Kidney (tissue), 14 donors: ENCODE results near the gene ASB2. TPM values are rescaled to one million over a fixed set of nuclear protein-coding genes. Genes with fewer than 3 reads are reported as not detected.

Source experiments
- DNase-seq, 5 donors: peaks; one replicate each; pipeline ENCODE4 v3.0.0-alpha.2; 2013 to 2020
- FAIRE-seq: peaks from 2 replicates; lab custom pipeline; 2012; peaks lifted over from hg19 to GRCh38; lab: Jason Lieb, UNC
- H3K27ac ChIP-seq, 2 donors: one replicate each; pipeline ENCODE4 v1.7.0; 2013; ENCODE audit warnings: low read depth in 2 of 2, low read length in 2 of 2, inconsistent platforms in 1 of 2
- H3K27me3 ChIP-seq: one replicate; pipeline ENCODE4 v1.7.1; 2013; ENCODE audit warnings: low read length, inconsistent platforms; ENCODE audit not compliant: control insufficient read depth, insufficient read depth
- H3K36me3 ChIP-seq, 3 donors: one replicate each; pipeline versions ENCODE4 v1.7.0 to v1.7.1; 2013; ENCODE audit warnings: low read length in 3 of 3, control low read depth in 1 of 3, inconsistent platforms in 1 of 3; ENCODE audit not compliant: insufficient read depth in 3 of 3, control insufficient read depth in 2 of 3
- H3K4me1 ChIP-seq, 3 donors: one replicate each; pipeline versions ENCODE4 v1.7.0 to v1.7.1; 2013; ENCODE audit warnings: low read length in 3 of 3, inconsistent platforms in 1 of 3, low read depth in 1 of 3; ENCODE audit not compliant: control insufficient read depth in 2 of 3, insufficient read depth in 2 of 3
- H3K4me3 ChIP-seq, 3 donors: one replicate each; pipeline versions ENCODE4 v1.7.0 to v1.8.1; 2013; ENCODE audit warnings: low read length in 3 of 3, control low read depth in 1 of 3, inconsistent platforms in 1 of 3
- H3K9ac ChIP-seq, 3 donors: one replicate each; pipeline versions ENCODE4 v1.7.0 to v1.7.1; 2013; ENCODE audit warnings: low read length in 3 of 3, control low read depth in 1 of 3, inconsistent platforms in 1 of 3
- H3K9me3 ChIP-seq, 3 donors: one replicate each; pipeline versions ENCODE4 v1.7.0 to v1.7.1; 2013; ENCODE audit warnings: low read length in 3 of 3, control low read depth in 1 of 3, inconsistent platforms in 1 of 3; ENCODE audit not compliant: control insufficient read depth in 2 of 3, insufficient read depth in 1 of 3
- intact Hi-C: fragments of 100-400 bp; cut with DNase I; formaldehyde crosslinking; loops from one replicate; pipeline ENCODE4 v1.11.1; 2022
- polyA plus RNA-seq: library from polyadenylated mRNA; stranded (reverse); fragments of 350-450 nt; fragmentation: Illumina TruSeq; extraction: RNeasy Lipid Tissue Mini Kit (QIAGEN cat#74804); gene quantifications from one replicate; pipeline ENCODE4 v1.2.3, GENCODE V29; 2014; ENCODE audit warnings: low read depth, low replicate concordance; ENCODE audit not compliant: insufficient read depth
- total RNA-seq: library from RNA; stranded (reverse); fragmentation: NEBNext Ultra II Directional; extraction: Animal tissue kit (Norgen Biotek cat#: 25700); gene quantifications from one replicate; pipeline ENCODE4 v1.2.1, GENCODE V29; 2021
- TF ChIP-seq, protein P1 (sequence below): IDR thresholded peaks from 3 replicates; pipeline ENCODE4 v1.5.1; 2012; ENCODE audit warnings: mild to moderate bottlenecking, moderate library complexity, borderline replicate concordance; ENCODE audit not compliant: insufficient read depth; ENCODE audit errors: extremely low read depth
- donor health status: control.
- donor health status: control.
- donor health status: control.
- donor health status: control.
- donor health status: control.
- donor health status: DM: yes; HTN: yes; CAD: no.
- donor health status: Normal renal cell carcinoma (clear cell type).

Gene ASB2
- total and polyA plus RNA-seq, 2 donors from 2014 or later = 0.97 to 3.7 TPM

DNA sequence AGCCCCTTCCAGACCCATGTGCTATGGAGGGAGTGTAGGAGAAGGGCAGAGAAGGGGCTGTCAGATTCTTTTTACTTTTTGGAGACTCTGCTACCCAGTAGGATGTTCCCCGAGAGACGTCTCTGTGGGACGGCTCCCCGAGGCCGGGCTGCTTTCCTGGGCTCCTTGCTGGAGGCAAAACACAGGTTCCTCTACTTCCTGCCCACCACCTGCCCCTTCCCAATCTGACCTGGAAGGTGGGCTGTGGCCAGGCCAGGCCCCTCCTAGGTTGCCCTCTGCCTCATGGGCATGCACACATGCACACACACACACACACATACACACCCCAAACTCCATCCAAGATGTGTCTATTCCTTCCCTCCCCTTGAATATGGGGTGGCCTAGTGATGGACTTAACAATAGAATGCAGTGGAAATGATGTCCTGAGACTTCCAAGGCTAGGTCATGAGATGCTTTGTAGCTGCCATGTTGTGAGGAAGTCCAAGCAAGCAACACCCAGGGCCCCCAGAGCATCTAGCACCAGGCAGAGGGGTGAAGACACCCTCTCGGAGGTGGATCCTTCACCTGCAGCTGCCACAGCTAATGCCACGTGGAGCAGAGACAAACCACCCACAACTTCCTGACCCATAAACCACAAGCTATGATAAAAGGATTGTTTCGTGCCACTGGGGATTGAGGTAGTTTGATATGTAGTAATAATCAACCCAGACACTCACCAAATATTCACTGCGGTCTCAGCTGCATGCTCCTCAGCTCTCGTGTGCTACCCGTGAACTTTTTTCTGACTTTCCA, 1.6 kb upstream of the ASB2 start:
- Histone ChIP-seq H3K27ac (no peak overlapping the region), H3K4me3 (no peak overlapping the region), H3K9me3 (no peaks in the 10 kb centered on the region), H3K36me3 (no peaks in the 10 kb centered on the region), H3K27me3 (no peaks in the 10 kb centered on the region), H3K4me1 (no peaks in the 10 kb centered on the region), H3K9ac (no peak overlapping the region)
- intact Hi-C loops = no loop called here
- peak in 1 of 5 donors; percentile 47 for DNase-seq
- TF ChIP-seq, protein P1, sequence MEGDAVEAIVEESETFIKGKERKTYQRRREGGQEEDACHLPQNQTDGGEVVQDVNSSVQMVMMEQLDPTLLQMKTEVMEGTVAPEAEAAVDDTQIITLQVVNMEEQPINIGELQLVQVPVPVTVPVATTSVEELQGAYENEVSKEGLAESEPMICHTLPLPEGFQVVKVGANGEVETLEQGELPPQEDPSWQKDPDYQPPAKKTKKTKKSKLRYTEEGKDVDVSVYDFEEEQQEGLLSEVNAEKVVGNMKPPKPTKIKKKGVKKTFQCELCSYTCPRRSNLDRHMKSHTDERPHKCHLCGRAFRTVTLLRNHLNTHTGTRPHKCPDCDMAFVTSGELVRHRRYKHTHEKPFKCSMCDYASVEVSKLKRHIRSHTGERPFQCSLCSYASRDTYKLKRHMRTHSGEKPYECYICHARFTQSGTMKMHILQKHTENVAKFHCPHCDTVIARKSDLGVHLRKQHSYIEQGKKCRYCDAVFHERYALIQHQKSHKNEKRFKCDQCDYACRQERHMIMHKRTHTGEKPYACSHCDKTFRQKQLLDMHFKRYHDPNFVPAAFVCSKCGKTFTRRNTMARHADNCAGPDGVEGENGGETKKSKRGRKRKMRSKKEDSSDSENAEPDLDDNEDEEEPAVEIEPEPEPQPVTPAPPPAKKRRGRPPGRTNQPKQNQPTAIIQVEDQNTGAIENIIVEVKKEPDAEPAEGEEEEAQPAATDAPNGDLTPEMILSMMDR = no peak
- no peak for FAIRE-seq

DNA sequence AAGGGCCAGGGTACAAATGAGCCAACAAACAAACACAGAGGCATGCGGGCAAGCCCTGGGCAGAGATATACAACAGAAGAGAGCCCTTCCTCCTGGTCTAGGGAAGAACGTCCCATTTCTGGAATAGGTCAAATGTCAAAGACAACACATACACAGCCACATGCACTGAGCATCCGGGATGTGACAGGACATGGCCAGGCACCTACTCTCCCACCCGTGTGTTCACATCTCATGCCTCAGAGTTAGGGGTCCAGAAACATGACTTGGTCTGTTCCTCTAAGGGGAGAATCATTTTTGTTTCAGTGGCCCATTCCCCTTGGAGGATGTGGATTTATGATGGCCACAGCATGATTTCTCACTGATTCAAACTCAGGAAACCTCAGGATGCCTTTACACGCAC, 801 bp upstream of the ASB2 start:
- FAIRE-seq (no peak), DNase-seq (no peak)
- TF ChIP-seq, protein P1 = no peak
- no peak overlapping the region for H3K4me3 ChIP-seq
- H3K9ac ChIP-seq = no peak overlapping the region
- no peaks in the 10 kb centered on the region for H3K36me3 ChIP-seq
- no peaks in the 10 kb centered on the region for H3K27me3 ChIP-seq
- H3K9me3 ChIP-seq = no peaks in the 10 kb centered on the region
- H3K4me1 ChIP-seq = no peaks in the 10 kb centered on the region
- no peak overlapping the region for H3K27ac ChIP-seq
- intact Hi-C loops = no loop called here

DNA sequence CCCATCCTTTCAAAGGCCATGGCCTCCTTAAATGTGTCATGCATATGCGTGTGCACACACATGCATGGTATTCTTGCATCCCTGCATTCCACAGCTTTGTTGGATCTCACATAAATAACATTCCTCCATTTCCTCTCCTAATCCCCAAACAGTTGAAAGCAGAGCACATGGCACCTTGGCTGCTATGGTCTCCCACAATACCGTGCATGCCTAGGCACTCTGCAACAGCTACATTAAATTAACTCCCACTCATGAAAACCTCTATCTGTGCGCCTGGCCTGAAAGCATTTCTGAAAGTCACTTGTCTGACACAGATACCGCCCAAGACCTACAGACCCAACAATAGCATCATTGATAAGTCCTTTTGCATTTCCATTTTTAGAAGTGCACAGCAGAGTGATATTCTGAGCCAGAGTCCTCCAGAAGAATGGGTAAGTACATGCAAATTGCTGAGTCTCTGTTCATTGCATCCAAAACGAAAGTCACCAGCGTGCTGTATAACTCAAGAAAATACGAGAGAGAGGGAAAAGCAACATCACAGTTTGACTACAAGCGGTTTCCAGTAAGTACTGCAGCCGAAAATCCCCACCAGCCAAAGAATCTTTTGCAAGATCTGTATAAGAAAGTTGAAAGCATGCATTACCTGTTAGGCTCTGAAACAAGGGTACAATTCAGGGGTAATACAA, 436 bp downstream of the ASB2 start:
- Histone ChIP-seq H3K4me1 (peaks cover 0 to 3% (median 0%) of the 10 kb centered on the region in 3 donors), H3K9ac (no peak overlapping the region), H3K27me3 (no peaks in the 10 kb centered on the region), H3K4me3 (no peak overlapping the region), H3K27ac (no peak overlapping the region), H3K36me3 (no peaks in the 10 kb centered on the region), H3K9me3 (no peaks in the 10 kb centered on the region)
- TF ChIP-seq, protein P1 = no peak
- intact Hi-C loops = no loop called here
- DNase-seq (no peak), FAIRE-seq (no peak)
